ENCODE data around the gene MCL1.

MCL1 gene

DNA sequence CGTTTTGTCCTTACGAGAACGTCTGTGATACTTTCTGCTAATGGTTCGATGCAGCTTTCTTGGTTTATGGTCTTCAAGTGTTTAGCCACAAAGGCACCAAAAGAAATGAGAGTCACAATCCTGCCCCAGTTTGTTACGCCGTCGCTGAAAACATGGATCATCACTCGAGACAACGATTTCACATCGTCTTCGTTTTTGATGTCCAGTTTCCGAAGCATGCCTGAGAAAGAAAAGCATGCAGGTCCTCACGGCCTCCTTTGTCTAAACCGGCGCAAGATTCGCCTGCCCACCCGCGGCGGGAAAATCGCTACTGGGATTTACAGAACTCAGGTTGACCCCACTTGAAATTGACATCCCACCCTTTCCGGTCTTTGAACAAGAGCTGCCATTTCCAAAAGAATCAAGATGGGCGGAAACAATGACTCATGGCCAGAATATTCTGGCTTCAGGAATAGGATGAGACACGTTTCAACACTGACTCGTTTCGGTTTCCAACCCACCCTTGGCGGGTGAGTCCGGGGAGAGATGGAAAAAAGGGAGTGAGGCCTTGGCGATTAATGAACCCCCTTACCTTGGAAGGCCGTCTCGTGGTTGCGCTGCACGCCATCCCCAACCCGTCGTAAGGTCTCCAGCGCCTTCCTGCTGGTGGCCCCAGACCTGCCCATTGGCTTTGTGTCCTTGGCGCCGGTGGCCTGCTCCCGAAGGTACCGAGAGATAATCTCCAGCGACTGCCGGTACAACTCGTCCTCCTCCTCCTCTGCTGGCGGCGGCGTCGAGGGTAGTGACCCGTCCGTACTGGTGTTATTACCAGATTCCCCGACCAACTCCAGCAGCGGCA lies 919 bp downstream of the MCL1 start:
- no peaks in the 10 kb centered on the region for H3K27me3 Mint-ChIP-seq (ENCODE audit: low read depth, poor library complexity)
- no peaks in the 10 kb centered on the region for H3K9me3 Mint-ChIP-seq
- TF ChIP-seq, protein P1, sequence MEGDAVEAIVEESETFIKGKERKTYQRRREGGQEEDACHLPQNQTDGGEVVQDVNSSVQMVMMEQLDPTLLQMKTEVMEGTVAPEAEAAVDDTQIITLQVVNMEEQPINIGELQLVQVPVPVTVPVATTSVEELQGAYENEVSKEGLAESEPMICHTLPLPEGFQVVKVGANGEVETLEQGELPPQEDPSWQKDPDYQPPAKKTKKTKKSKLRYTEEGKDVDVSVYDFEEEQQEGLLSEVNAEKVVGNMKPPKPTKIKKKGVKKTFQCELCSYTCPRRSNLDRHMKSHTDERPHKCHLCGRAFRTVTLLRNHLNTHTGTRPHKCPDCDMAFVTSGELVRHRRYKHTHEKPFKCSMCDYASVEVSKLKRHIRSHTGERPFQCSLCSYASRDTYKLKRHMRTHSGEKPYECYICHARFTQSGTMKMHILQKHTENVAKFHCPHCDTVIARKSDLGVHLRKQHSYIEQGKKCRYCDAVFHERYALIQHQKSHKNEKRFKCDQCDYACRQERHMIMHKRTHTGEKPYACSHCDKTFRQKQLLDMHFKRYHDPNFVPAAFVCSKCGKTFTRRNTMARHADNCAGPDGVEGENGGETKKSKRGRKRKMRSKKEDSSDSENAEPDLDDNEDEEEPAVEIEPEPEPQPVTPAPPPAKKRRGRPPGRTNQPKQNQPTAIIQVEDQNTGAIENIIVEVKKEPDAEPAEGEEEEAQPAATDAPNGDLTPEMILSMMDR (IDR thresholded peaks at IDR 0.05) = no peak
- DNase-seq = no peak
- peaks cover 55% of the 10 kb centered on the region for H3K36me3 Mint-ChIP-seq (ENCODE audit: low read depth)
- peak overlapping the region; percentile 100 for H3K4me3 Mint-ChIP-seq
- H3K27ac Mint-ChIP-seq = peak overlapping the region; percentile 100
- peaks cover 53% of the 10 kb centered on the region for H3K4me1 Mint-ChIP-seq

DNA sequence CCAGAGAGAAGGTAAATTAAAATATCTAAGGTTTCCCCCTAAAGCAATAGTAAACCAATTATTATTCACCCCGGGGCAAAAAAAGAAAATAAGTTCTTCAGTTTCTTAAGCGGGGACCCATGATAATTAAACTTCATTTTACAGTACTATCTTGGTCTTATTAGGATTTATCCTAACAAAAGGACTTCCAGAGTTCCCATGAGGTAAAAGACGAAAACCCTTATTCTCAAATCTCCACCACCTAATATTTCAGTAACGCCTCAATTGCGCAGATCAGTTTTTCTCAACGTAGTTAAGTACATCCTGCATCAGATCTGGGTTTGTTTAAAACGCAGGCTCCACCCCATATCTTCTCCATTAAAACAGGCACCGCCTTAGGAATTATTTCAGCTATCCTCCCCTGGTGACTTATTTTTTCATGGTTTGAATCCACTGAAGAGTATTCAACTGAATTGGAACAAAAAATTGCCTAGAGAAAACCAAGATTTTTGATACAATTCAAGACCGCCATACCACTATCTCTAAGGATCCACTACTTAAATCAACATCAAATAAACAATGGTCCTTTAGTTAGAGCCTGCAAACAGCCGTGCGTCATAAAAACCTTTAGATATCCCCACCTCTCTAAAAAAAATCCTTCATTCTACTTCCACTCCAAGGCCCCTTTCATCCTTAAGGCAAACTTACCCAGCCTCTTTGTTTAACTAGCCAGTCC lies 1.7 kb downstream of the MCL1 start:
- TF ChIP-seq, protein P1 (IDR thresholded peaks at IDR 0.05) = no peak
- H3K4me1 Mint-ChIP-seq = peaks cover 53% of the 10 kb centered on the region
- peak overlapping the region; percentile 100 for H3K4me3 Mint-ChIP-seq
- DNase-seq = no peak
- peaks cover 63% of the 10 kb centered on the region for H3K36me3 Mint-ChIP-seq (ENCODE audit: low read depth)
- H3K27ac Mint-ChIP-seq = peak overlapping the region; percentile 100
- H3K27me3 Mint-ChIP-seq (ENCODE audit: low read depth, poor library complexity) = no peaks in the 10 kb centered on the region
- no peaks in the 10 kb centered on the region for H3K9me3 Mint-ChIP-seq

DNA sequence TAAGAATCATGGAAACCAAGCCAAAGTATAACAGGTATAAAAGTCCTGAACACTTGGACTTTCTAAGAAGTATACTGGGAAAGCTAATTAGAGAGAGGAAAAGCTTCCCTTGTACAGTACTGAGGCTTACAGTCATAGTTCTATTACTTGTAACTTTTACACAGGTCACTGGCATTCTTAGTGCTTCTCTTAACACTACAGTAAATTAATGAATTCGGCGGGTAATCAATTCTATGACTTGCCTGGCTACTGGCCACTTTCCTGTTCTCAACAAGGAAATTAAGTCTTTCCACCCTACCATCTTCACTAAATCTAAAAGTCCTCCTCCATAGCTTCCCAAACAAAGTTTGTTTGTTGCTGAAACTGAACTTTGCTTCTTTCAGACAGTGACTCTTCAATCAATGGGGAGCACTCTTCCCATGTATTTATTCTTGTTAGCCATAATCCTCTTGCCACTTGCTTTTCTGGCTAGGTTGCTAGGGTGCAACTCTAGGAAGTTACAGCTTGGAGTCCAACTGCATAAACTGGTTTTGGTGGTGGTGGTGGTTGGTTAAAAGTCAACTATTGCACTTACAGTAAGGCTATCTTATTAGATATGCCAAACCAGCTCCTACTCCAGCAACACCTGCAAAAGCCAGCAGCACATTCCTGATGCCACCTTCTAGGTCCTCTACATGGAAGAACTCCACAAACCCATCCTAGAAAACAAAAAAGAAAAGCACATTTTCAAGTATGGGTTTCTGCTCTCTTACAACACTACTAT lies 2.4 kb downstream of the MCL1 start:
- H3K36me3 Mint-ChIP-seq (ENCODE audit: low read depth) = peaks cover 63% of the 10 kb centered on the region
- H3K4me1 Mint-ChIP-seq = peaks cover 53% of the 10 kb centered on the region

DNA sequence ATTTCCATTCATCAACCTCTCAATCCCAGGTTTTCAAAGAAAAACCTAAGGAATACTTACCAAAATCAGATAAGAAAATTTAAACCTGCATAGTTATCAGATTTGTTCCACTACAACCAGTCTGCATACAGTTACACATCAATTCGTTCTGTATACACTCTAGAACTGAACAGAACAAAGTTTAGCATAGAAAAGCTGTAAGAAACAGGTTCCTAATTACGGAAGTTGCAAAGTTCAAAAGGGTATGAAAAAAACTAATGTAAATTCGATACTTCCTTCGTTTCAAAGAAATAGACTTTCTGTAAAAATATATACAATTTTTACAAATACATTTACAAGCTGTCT lies 3.1 kb downstream of the MCL1 start:
- H3K27me3 Mint-ChIP-seq (ENCODE audit: low read depth, poor library complexity) = no peaks in the 10 kb centered on the region
- TF ChIP-seq, protein P1 (IDR thresholded peaks at IDR 0.05) = no peak
- H3K4me1 Mint-ChIP-seq = peaks cover 53% of the 10 kb centered on the region
- no peaks in the 10 kb centered on the region for H3K9me3 Mint-ChIP-seq
- H3K27ac Mint-ChIP-seq = peak overlapping the region; percentile 48
- H3K36me3 Mint-ChIP-seq (ENCODE audit: low read depth) = peaks cover 64% of the 10 kb centered on the region
- peak overlapping the region; percentile 100 for H3K4me3 Mint-ChIP-seq
- DNase-seq = no peak

More for the DNA sequence above, 2.4 kb downstream of the MCL1 start:
- H3K27ac Mint-ChIP-seq = peak overlapping the region; percentile 100
- peak overlapping the region; percentile 100 for H3K4me3 Mint-ChIP-seq
- no peak for DNase-seq
- TF ChIP-seq, protein P1 (IDR thresholded peaks at IDR 0.05) = no peak
- no peaks in the 10 kb centered on the region for H3K27me3 Mint-ChIP-seq (ENCODE audit: low read depth, poor library complexity)
- H3K9me3 Mint-ChIP-seq = no peaks in the 10 kb centered on the region

DNA sequence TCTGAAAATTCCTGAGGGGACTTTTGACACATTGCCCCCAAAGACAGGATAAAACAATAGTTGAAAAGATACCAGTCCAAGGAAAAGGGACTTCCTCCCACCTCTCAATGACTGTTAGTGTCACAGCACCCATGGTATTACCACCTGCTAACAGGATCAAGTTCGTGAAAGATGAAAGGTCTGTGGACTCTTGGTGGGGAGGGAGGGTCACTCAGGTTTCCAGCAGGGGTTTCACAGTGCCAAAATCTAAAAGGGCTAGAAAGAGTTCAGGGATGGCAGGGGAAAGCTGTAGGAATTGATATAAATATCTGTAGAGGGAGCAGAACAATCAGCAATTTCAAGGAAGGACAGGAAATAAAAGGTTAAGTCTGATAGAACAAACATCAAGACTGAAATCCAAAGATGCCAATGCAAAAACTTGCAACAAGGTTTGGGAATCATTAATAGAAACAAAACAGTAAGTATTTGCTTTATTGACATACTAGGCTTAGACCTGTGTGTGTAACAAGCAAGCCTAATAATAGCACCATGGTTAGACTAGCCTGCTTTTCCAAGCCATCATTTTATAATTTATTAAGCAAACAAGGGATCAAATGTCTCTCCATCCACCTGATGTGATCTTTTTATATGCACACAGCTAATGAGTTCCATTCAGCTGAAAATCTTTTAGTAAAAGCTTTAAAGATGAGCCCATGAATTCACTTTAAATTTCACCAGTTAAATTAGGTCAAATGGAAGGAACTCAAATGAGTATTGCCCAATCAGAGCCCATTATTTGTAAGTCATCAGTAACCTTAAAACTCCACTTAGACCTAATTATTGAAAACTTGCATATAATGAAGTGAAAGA lies 3.7 kb downstream of the MCL1 start:
- Mint-ChIP-seq H3K36me3 (ENCODE audit: low read depth) (peaks cover 70% of the 10 kb centered on the region), H3K27me3 (ENCODE audit: low read depth, poor library complexity) (no peaks in the 10 kb centered on the region), H3K4me1 (peaks cover 51% of the 10 kb centered on the region), H3K27ac (peak overlapping the region; percentile 76), H3K4me3 (peak overlapping the region; percentile 100), H3K9me3 (no peaks in the 10 kb centered on the region)
- DNase-seq = no peak
- TF ChIP-seq, protein P1 (IDR thresholded peaks at IDR 0.05) = no peak
